LNCaP clone FGC (cell line): ENCODE results near the gene AHNAK2.

Source experiments
- DNase-seq: peaks from one replicate; pipeline ENCODE4 v3.0.0-alpha.2; 2011; ENCODE audit warnings: low read depth
- H3K4me3 ChIP-seq: 2 replicates; pipeline ENCODE4 v1.5.1; 2011; ENCODE audit warnings: mild to moderate bottlenecking, low read depth, low read length, control low read depth
- TF ChIP-seq, protein P1 (sequence below): IDR thresholded peaks from 2 replicates; pipeline ENCODE4 v1.5.1; 2012; ENCODE audit warnings: mild to moderate bottlenecking; ENCODE audit not compliant: control insufficient read depth, insufficient read depth; ENCODE audit errors: extremely low read depth

Gene AHNAK2

DNA sequence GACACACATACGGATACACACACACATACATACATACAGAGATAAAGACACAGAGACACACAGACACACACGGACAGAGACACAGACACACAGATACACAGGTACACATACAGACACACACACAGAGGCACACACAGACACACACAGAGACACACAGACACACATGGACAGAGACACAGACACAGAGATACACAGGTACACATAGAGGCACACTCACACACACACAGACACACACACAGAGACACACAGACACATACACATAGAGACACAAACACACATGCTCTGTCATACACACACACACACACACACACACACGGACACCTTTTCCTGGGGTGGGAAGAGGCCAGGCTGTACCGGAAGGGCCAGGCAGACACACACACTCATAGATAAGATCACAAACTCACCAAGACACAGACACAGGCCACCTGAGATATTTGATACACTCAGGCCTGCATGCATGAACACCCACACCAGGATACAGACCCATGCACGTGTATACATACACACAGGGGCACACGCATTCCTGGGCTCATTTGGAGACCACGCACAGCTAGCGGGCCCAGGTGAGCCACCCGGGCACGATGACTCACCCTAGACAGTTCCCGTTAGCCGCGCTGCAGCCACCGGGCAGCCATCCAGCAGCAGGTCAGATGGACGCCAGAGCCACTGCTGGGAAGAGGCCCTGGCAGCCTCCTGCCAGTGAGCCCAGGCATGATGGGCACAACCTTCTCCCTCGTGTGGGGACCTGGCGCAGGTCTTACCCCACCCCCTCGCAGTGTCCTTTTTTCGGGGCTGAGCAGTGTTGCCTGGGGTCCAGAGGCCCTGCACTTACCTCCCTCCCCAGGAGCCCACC, 1.8 kb upstream of the AHNAK2 start:
- peak; percentile 56 for DNase-seq
- H3K4me3 ChIP-seq = no peak overlapping the region
- TF ChIP-seq, protein P1, sequence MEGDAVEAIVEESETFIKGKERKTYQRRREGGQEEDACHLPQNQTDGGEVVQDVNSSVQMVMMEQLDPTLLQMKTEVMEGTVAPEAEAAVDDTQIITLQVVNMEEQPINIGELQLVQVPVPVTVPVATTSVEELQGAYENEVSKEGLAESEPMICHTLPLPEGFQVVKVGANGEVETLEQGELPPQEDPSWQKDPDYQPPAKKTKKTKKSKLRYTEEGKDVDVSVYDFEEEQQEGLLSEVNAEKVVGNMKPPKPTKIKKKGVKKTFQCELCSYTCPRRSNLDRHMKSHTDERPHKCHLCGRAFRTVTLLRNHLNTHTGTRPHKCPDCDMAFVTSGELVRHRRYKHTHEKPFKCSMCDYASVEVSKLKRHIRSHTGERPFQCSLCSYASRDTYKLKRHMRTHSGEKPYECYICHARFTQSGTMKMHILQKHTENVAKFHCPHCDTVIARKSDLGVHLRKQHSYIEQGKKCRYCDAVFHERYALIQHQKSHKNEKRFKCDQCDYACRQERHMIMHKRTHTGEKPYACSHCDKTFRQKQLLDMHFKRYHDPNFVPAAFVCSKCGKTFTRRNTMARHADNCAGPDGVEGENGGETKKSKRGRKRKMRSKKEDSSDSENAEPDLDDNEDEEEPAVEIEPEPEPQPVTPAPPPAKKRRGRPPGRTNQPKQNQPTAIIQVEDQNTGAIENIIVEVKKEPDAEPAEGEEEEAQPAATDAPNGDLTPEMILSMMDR = 0 out of 2 replicates have a peak, but pooled peaks have one; percentile 8

- TF ChIP-seq, protein P1 = no peak
- peak overlapping the region; percentile 28; the same call in 1 of the 2 replicates for H3K4me3 ChIP-seq
- no peak for DNase-seq
Observed at GRCh38 chr14:104978746-104979691, 845 bp upstream of the AHNAK2 start.

GRCh38 chr14:104977008-104977680, 1.0 kb downstream of the AHNAK2 start:
- TF ChIP-seq, protein P1 = no peak
- DNase-seq = no peak
- peak overlapping the region; percentile 51 for H3K4me3 ChIP-seq

DNA sequence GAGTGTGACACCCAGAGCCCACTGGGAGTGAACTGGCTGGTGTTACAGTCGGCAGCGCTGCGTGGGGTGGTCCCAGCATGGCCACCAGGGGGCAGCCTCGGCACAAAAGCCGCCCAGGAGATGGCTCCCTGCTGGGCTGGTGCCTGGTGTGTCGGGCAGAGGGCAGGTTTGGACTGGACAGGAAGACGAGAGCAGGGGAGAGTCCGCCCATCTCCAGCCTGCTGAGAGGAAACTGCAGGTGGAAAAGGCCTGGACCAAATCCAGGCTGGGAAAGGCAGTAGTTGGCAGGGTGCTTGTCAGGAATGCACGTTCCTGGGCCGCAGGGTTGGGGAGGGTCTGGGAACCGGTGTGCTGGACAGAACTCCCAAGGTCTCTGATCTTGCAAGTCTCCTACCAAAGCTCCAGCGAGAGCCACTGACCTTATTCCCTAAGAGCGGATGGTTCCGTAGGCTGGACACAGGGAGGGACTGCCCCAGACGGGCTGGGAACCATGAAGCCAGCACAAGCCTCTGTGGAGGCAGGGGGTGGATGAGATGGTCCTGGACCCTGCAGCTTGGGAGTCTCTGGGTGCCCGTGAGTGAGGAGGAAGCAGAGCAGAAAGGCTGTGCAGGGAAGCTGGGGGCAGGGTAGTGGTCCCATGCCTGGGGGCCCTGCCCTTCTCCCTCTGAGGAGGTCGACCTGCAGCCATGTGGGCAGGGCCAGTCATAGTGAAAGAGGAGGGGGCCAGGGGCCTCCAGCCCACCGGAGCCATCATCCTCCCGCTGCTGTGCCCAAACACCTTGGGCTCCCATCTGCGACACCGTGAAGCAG, 1.8 kb downstream of the AHNAK2 start:
- TF ChIP-seq, protein P1 = peak; percentile 96
- peak; percentile 85 for DNase-seq
- H3K4me3 ChIP-seq = no peak overlapping the region

- DNase-seq = no peak
- TF ChIP-seq, protein P1 = peak; percentile 37
- no peak overlapping the region for H3K4me3 ChIP-seq
Observed at GRCh38 chr14:104975481-104976197, 2.5 kb downstream of the AHNAK2 start.
